SK-N-SH (cell line): ENCODE measurements around the gene TRIM62. TPM values are rescaled to one million over a fixed set of nuclear protein-coding genes. Genes with fewer than 3 reads are reported as not detected.

Experiments
- CTCF ChIA-PET: fragments of 300-600, 350-600 bp; formaldehyde crosslinking; extraction: SDS; loops from one replicate; lab custom pipeline; 2021; lab: Yijun Ruan, JAX
- POLR2A ChIA-PET: fragments of 350-600 bp; sonication (Branson Sonifier 250); formaldehyde crosslinking; extraction: SDS; loops from one replicate; lab custom pipeline; 2020; ENCODE audit warnings: antibody characterized with exemption, inconsistent platforms; lab: Yijun Ruan, JAX
- DNase-seq: peaks from one replicate; pipeline ENCODE4 v3.0.0; 2012
- H2AFZ ChIP-seq: fragments of 200-600 bp; sonication (generic); 2 replicates; pipeline ENCODE4 v1.8.1; 2016; ENCODE audit warnings: antibody characterized with exemption, mild to moderate bottlenecking, low read depth
- H3F3A ChIP-seq: fragments of 200-600 bp; sonication (generic); replicated peaks from 2 replicates; pipeline ENCODE3; 2016; ENCODE audit warnings: antibody characterized with exemption, mild to moderate bottlenecking; ENCODE audit not compliant: insufficient read depth
- H3K27ac ChIP-seq, 2 experiments: fragments of 200-500 bp in 1 of 2; fragments of 200-600 bp in 1 of 2; sonication (Bioruptor generic) in 1 of 2; sonication (generic), shearing (Covaris generic) in 1 of 2; 2 replicates each; pipeline versions ENCODE4 v1.5.1 to v1.6.1; 2014 to 2016; ENCODE audit warnings: low read depth in 2 of 2, inconsistent platforms in 1 of 2, low read length in 1 of 2, mild to moderate bottlenecking in 1 of 2, mixed read lengths in 1 of 2
- H3K27me3 ChIP-seq: fragments of 200-600 bp; sonication (generic), shearing (Covaris generic); 2 replicates; pipeline ENCODE4 v1.6.1; 2016; ENCODE audit warnings: mixed run types; ENCODE audit not compliant: insufficient read depth
- H3K36me3 ChIP-seq, 2 experiments: fragments of 200-500 bp in 1 of 2; fragments of 200-600 bp in 1 of 2; sonication (Bioruptor generic) in 1 of 2; sonication (generic) in 1 of 2; replicated peaks in 1 of 2; 2 replicates each; pipeline versions ENCODE3 to v1.5.1; 2014 to 2016; ENCODE audit warnings: low read length in 1 of 2, mild to moderate bottlenecking in 1 of 2; ENCODE audit not compliant: insufficient read depth in 2 of 2, control insufficient read depth in 1 of 2
- H3K4me1 ChIP-seq, 2 experiments: fragments of 200-500 bp in 1 of 2; fragments of 200-600 bp in 1 of 2; sonication (Bioruptor generic) in 1 of 2; sonication (generic), shearing (Covaris generic) in 1 of 2; 2 replicates each; pipeline versions ENCODE4 v1.5.1 to v1.6.1; 2014 to 2016; ENCODE audit warnings: low read depth in 1 of 2, low read length in 1 of 2, mixed run types in 1 of 2; ENCODE audit not compliant: insufficient read depth in 2 of 2, control insufficient read depth in 1 of 2
- H3K4me2 ChIP-seq: fragments of 200-600 bp; sonication (generic), shearing (Covaris generic); 2 replicates; pipeline ENCODE4 v1.6.1; 2017; ENCODE audit warnings: mixed run types
- H3K4me3 ChIP-seq, 2 experiments: fragments of 200-500 bp in 1 of 2; fragments of 200-600 bp in 1 of 2; sonication (Bioruptor generic) in 1 of 2; sonication (generic), shearing (Covaris generic) in 1 of 2; 2 replicates each; pipeline versions ENCODE4 v1.5.1 to v1.8.1; 2014 to 2016; ENCODE audit warnings: low read depth in 2 of 2, inconsistent platforms in 1 of 2, low read length in 1 of 2, mild to moderate bottlenecking in 1 of 2, mixed read lengths in 1 of 2, moderate library complexity in 1 of 2
- H3K79me2 ChIP-seq: fragments of 200-600 bp; sonication (generic); 2 replicates; pipeline ENCODE4 v1.8.1; 2017; ENCODE audit warnings: mild to moderate bottlenecking; ENCODE audit not compliant: insufficient read depth
- H3K9ac ChIP-seq: fragments of 200-600 bp; sonication (generic); 2 replicates; pipeline ENCODE4 v1.6.1; 2017; ENCODE audit warnings: mixed run types
- H3K9me2 ChIP-seq: fragments of 200-600 bp; sonication (generic); 2 replicates; pipeline ENCODE4 v1.6.1; 2017; ENCODE audit warnings: mixed run types
- H3K9me3 ChIP-seq: fragments of 200-600 bp; sonication (generic); 2 replicates; pipeline ENCODE4 v1.6.1; 2017; ENCODE audit warnings: mixed run types, mild to moderate bottlenecking, moderate library complexity
- H4K20me1 ChIP-seq: fragments of 200-600 bp; sonication (generic); 2 replicates; pipeline ENCODE4 v1.6.1; 2017; ENCODE audit warnings: mild to moderate bottlenecking, mixed run types; ENCODE audit not compliant: insufficient read depth
- CHD2 ChIP-seq: fragments of 150-350 bp; IDR thresholded peaks from 2 replicates; pipeline ENCODE4 v1.6.1; 2018; ENCODE audit warnings: low read length; ENCODE audit not compliant: partially characterized antibody
- EP300 ChIP-seq, 2 experiments: IDR thresholded peaks; 2 replicates each; pipeline versions ENCODE4 v1.4.0 to v1.6.1; 2012; ENCODE audit warnings: borderline replicate concordance in 1 of 2, low read depth in 1 of 2, low read length in 1 of 2
- FOSL2 ChIP-seq: IDR thresholded peaks from 2 replicates; pipeline ENCODE4 v1.4.0; 2012; ENCODE audit warnings: low read depth, mild to moderate bottlenecking, moderate library complexity, borderline replicate concordance
- FOXJ3 ChIP-seq: sonication (generic); formaldehyde crosslinking; IDR thresholded peaks from 2 replicates; pipeline ENCODE4 v1.5.1; 2020; ENCODE audit warnings: mild to moderate bottlenecking, missing genetic modification reagents
- GABPA ChIP-seq: IDR thresholded peaks from 2 replicates; pipeline ENCODE4 v1.4.0; 2012; ENCODE audit warnings: low read depth, mild to moderate bottlenecking
- GATA2 ChIP-seq: sonication (generic); formaldehyde crosslinking; IDR thresholded peaks from 2 replicates; pipeline ENCODE4 v1.5.0; 2020; ENCODE audit warnings: mild to moderate bottlenecking, missing genetic modification reagents
- IRF3 ChIP-seq: fragments of 150-350 bp; IDR thresholded peaks from 2 replicates; pipeline ENCODE4 v1.6.1; 2016; ENCODE audit warnings: mild to moderate bottlenecking, low read depth, low read length
- MEF2A ChIP-seq: IDR thresholded peaks from 2 replicates; pipeline ENCODE4 v1.4.0; 2012; ENCODE audit warnings: low read depth, borderline replicate concordance
- NFIC ChIP-seq: IDR thresholded peaks from 2 replicates; pipeline ENCODE4 v1.4.0; 2012; ENCODE audit warnings: borderline replicate concordance
- POLR2AphosphoS5 ChIP-seq: IDR thresholded peaks from 2 replicates; pipeline ENCODE4 v1.6.1; 2012; ENCODE audit warnings: low read depth, low read length
- RAD21 ChIP-seq: IDR thresholded peaks from 2 replicates; pipeline ENCODE4 v1.6.1; 2012; ENCODE audit warnings: mild to moderate bottlenecking, low read length
- RCOR1 ChIP-seq: fragments of 150-350 bp; IDR thresholded peaks from 2 replicates; pipeline ENCODE4 v1.6.1; 2017; ENCODE audit warnings: antibody characterized with exemption, low read length
- RFX5 ChIP-seq: IDR thresholded peaks from 2 replicates; pipeline ENCODE4 v1.6.1; 2012; ENCODE audit warnings: mild to moderate bottlenecking, improper control_type of control experiment, low read length
- RXRA ChIP-seq: IDR thresholded peaks from 2 replicates; pipeline ENCODE4 v1.4.0; 2012; ENCODE audit warnings: low read depth, mild to moderate bottlenecking, borderline replicate concordance
- SIN3A ChIP-seq: IDR thresholded peaks from 2 replicates; pipeline ENCODE4 v1.6.1; 2012; ENCODE audit warnings: low read depth, mild to moderate bottlenecking, low read length, moderate library complexity, borderline replicate concordance
- SMC3 ChIP-seq: IDR thresholded peaks from 2 replicates; pipeline ENCODE4 v1.6.1; 2012; ENCODE audit warnings: low read depth, low read length, improper control_type of control experiment
- TCF12 ChIP-seq: IDR thresholded peaks from 2 replicates; pipeline ENCODE4 v1.4.0; 2012
- TEAD4 ChIP-seq: IDR thresholded peaks from 2 replicates; pipeline ENCODE4 v1.4.0; 2012; ENCODE audit warnings: mild to moderate bottlenecking, borderline replicate concordance; ENCODE audit not compliant: insufficient read depth
- ZBTB33 ChIP-seq: IDR thresholded peaks from 2 replicates; pipeline ENCODE4 v1.4.0; 2012; ENCODE audit warnings: low read depth, borderline replicate concordance
- WGBS: methylation state at CpG from one replicate; pipeline ENCODE4 v1.1.6; 2017; ENCODE audit warnings: low lambda C conversion rate; 5-methylcytosine and 5-hydroxymethylcytosine counted together
- polyA plus RNA-seq, 3 experiments: library from polyadenylated mRNA; depleted of rRNA; stranded (reverse); fragments of >200 nt; gene quantifications; 2 replicates each; pipeline ENCODE4 v1.2.3, GENCODE V29; 2012
- TF ChIP-seq, protein P1 (sequence below): IDR thresholded peaks from 2 replicates; pipeline ENCODE4 v1.4.0; 2012; ENCODE audit warnings: low read depth, borderline replicate concordance
- TF ChIP-seq, protein P2 (sequence below): IDR thresholded peaks from 2 replicates; pipeline ENCODE4; 2012
- TF ChIP-seq, protein P3 (sequence below): IDR thresholded peaks from 2 replicates; pipeline ENCODE4 v1.4.0; 2012; ENCODE audit warnings: low read depth

Gene TRIM62
- polyA plus RNA-seq, 1 of the 3 experiments (the other 2 are of a cell fraction): 4.4 TPM

DNA sequence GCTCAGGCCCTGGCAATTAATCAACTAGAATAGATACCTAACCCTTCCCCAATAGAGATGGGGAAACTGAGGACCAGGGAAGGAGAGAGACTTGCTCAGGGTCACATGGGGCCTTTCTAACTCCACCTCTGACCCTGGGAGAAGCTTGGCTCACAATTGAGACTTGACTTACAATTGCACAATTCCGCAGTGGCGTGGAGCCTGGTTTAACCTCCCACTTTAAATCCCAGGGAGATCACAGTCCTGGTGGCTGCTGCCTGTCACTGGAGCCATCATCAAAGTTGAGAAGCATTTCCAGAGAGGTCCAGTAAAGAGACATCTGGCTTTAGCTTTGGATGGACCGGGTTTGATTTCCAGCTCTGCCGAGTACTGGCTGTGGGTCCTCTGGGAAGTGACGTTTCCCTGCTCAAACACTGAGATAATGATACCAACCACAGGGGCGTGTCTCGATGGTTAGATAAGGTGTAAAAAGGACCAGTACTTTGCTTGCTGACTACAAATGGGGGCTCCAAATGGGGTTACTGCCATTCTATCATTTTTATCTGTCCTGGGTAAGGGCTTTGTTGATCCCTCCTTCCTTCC lies 39.3 kb downstream of the TRIM62 start:
- Histone ChIP-seq H3K79me2 (no peaks in the 10 kb centered on the region), H3K4me3 (no peak overlapping the region), H3K27me3 (no peaks in the 10 kb centered on the region), H3K9me2 (no peaks in the 10 kb centered on the region), H3K4me2 (no peak overlapping the region), H3F3A (no peaks in the 10 kb centered on the region), H3K9me3 (no peaks in the 10 kb centered on the region), H2AFZ (no peak overlapping the region), H4K20me1 (no peaks in the 10 kb centered on the region), H3K36me3 (peaks cover 0 to 20% of the 10 kb centered on the region in 2 experiments), H3K4me1 (peaks cover 10 to 31% of the 10 kb centered on the region in 2 experiments; a peak in 2 of 4 replicates), H3K27ac (no peak overlapping the region), H3K9ac (no peak overlapping the region)
- TF ChIP-seq RXRA (no peak), FOXJ3 (no peak), EP300 (IDR thresholded peaks at IDR 0.05; ENCODE audit: borderline replicate concordance in 1 of 2, low read depth in 1 of 2, low read length in 1 of 2) (no peak), CHD2 (no peak), GABPA (no peak), SMC3 (no peak), TEAD4 (no peak), RFX5 (no peak), MEF2A (no peak), TCF12 (no peak), FOSL2 (no peak), GATA2 (CRISPR knock-in tag) (no peak), RCOR1 (no peak), SIN3A (no peak), POLR2AphosphoS5 (no peak), NFIC (no peak)
- TF ChIP-seq, protein P1, sequence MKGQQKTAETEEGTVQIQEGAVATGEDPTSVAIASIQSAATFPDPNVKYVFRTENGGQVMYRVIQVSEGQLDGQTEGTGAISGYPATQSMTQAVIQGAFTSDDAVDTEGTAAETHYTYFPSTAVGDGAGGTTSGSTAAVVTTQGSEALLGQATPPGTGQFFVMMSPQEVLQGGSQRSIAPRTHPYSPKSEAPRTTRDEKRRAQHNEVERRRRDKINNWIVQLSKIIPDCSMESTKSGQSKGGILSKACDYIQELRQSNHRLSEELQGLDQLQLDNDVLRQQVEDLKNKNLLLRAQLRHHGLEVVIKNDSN: no peak
- TF ChIP-seq, protein P2, sequence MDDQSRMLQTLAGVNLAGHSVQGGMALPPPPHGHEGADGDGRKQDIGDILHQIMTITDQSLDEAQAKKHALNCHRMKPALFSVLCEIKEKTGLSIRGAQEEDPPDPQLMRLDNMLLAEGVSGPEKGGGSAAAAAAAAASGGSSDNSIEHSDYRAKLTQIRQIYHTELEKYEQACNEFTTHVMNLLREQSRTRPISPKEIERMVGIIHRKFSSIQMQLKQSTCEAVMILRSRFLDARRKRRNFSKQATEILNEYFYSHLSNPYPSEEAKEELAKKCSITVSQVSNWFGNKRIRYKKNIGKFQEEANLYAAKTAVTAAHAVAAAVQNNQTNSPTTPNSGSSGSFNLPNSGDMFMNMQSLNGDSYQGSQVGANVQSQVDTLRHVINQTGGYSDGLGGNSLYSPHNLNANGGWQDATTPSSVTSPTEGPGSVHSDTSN: no peak
- WGBS: 90% methylated on average over 7 of the region's 7 CpGs
- no peak for DNase-seq
- CTCF ChIA-PET: interaction anchor here (1.4 to 2.6 kb wide), 2 partner anchors 15 to 56 kb away, joined by 4 to 19 read pairs; no protein-coding TSS in a partner anchor
- POLR2A ChIA-PET: interaction anchor here (1.8 kb wide), 1 partner anchor 16 kb away, joined by 8 read pairs; no protein-coding TSS in a partner anchor

DNA sequence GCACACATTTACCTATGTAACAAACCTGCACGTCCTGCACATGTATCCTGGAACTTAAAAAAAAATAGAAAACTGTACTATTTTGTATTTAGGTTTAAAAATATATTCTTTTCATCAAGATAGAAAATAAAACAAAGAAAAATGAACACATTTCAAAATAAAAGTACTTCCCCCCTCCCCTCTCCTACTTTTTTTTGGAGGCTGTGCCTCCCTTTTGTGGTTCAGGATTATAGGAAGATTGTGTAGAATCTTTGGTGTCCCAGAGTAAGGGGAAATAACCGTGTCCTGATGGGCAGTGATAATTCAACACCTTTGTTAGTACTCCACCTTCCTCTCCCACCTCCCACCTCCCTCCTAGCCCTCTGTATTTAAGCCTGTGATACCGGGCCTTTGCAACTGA lies 40.1 kb downstream of the TRIM62 start:
- H3K36me3 ChIP-seq: peaks cover 0 to 13% of the 10 kb centered on the region in 2 experiments
- H3K4me3 ChIP-seq: no peak overlapping the region
- DNase-seq: no peak
- ChIA-PET POLR2A (interaction anchor here (1.0 to 1.8 kb wide), 2 partner anchors 15 to 116 kb away, joined by 3 to 8 read pairs; no protein-coding TSS in a partner anchor), CTCF (interaction anchor here (0.9 to 2.6 kb wide), 3 partner anchors 15 to 55 kb away, joined by 3 to 19 read pairs (median 4); no protein-coding TSS in a partner anchor)
- H3K27ac ChIP-seq: no peak overlapping the region
- H3K4me2 ChIP-seq: no peak overlapping the region
- TF ChIP-seq FOSL2 (no peak), RAD21 (no peak), IRF3 (no peak), POLR2AphosphoS5 (no peak), ZBTB33 (no peak), RCOR1 (no peak), RFX5 (no peak), TCF12 (no peak), GATA2 (CRISPR knock-in tag) (no peak)
- TF ChIP-seq, protein P3, sequence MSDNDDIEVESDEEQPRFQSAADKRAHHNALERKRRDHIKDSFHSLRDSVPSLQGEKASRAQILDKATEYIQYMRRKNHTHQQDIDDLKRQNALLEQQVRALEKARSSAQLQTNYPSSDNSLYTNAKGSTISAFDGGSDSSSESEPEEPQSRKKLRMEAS: no peak
- TF ChIP-seq, protein P2: no peak
- no peaks in the 10 kb centered on the region for H3K9me3 ChIP-seq
- peaks cover 10 to 37% of the 10 kb centered on the region in 2 experiments; a peak in 2 of 4 replicates for H3K4me1 ChIP-seq
- H4K20me1 ChIP-seq: no peaks in the 10 kb centered on the region
- no peaks in the 10 kb centered on the region for H3F3A ChIP-seq
- WGBS: 72% methylated on average over 3 of the region's 3 CpGs
- H3K9ac ChIP-seq: no peak overlapping the region
- no peaks in the 10 kb centered on the region for H3K27me3 ChIP-seq
- no peaks in the 10 kb centered on the region for H3K79me2 ChIP-seq
- no peaks in the 10 kb centered on the region for H3K9me2 ChIP-seq
- H2AFZ ChIP-seq: no peak overlapping the region
